ENCODE results near the gene TTLL11. TPM values are rescaled to one million over a fixed set of nuclear protein-coding genes. Genes with fewer than 3 reads are reported as not detected.
A peak's percentile ranks its signal among the peaks of the same experiment; 100 is the strongest.

TTLL11 gene
- polyA plus RNA-seq, 10 donors = 13.3 to 32.0 (median 23.8) TPM

DNA sequence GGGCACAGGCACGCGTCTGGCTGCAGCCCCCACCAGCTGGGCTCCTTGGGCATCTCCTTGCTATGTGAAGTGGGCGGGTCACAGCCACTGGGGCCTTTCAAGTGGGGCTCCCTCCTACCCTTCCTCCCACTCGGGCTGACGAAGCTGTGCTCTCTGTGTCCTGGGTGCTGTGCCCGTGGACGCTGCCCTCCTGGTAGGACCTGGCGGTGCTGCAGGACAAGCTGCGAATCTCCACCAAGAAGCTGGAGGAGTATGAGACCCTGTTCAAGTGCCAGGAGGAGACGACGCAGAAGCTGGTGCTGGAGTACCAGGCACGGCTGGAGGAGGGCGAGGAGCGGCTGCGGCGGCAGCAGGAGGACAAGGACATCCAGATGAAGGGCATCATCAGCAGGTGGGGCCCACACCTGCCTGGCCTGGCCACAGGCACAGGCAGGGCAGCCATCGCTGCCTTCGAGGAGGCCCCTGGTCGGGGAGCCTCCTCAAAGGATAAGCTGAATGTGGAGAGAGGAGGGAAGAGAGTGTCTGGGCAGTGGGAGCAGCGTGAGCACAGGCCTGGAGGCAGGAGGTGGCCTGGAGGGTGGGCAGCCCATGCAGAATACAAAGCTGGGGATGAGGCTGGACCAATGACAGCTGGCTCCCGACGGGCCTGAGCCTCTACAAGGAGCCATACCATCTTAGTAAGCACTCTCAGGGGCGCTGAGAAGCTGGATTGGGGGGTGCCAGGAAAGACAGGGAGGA is 316.9 kb downstream of the TTLL11 start:
- DNase-seq = no peak

DNA sequence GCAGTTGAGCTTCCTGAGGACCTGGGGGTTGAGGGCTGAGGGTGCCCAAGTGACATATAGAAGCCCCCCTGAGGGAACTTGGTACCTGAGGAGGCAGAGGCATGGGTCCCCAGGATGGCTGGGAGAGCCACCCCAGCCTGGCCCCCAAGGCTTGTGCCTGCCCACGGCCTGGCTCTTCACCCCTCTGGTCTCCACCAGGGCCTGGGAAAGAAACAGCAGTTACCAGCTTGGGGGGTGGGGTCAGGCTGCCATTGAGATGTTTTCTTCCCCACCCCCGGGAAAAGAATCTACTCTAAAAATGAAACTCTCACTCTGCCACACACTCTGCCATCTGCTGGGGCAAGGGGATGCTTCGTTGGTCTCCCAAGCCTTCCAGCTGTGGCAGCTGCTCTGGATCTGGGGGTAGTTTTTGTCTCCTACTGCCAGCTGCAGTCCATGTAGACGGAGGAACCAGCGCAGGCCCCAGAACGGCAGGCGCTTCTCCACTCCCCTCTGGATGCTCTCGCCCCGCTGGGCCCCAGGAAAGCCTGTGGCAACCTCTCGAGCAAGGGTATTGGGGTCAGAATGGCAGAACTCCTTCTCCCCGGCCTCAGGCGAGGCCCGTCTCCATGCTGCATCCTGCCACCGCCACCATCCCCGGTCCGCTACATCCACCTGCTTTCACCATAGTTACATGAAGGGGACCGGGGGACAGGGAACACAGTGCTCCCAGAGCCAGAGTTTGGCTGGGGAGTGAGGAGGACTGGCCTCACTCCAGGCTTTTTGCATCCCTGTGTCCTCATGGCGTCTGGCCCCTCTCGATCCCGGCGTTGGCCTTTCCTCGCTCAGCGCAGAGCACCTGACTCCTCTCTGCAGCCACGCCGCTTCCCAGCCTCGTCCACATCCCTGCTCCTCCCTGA is 318.1 kb downstream of the TTLL11 start:
- DNase-seq = peak in 2 of 3 donors; percentile 33 to 52

DNA sequence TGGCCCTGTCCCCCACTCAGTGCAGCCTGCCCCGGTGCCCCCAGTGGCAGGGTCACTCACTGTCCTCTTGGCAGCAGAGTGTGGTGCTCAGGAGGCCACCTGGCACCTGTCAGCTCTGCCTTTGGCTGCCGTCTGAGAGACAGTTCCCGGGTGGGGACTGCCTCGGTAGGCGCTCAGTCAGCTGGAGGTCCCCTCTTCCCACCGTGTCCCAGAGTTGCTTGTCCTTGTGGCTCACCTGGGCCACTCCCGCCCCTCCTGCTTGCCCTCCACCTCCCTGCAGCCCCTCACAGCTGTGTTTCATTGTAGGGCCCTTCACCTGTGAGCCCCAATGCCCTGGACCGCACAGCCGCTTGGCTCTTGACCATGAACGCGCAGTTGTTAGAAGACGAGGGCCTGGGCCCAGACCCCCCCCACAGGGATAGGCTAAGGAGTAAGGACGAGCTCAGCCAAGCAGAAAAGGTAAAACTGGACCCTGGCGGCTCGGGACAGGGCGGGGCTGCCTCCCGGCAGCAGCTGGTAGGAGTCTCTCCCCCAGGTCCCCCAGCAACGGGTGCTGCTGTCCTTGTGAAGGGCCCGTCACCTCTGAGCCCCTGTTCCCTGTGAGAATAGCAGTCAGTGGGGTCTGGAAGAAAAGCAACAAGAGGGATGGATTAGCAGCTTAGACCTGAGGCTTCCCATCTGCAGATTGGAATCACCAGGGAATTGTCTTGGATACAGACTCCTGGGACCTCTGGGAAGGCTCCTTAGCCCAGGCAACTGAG is 319.0 kb downstream of the TTLL11 start:
- DNase-seq = no peak

DNA sequence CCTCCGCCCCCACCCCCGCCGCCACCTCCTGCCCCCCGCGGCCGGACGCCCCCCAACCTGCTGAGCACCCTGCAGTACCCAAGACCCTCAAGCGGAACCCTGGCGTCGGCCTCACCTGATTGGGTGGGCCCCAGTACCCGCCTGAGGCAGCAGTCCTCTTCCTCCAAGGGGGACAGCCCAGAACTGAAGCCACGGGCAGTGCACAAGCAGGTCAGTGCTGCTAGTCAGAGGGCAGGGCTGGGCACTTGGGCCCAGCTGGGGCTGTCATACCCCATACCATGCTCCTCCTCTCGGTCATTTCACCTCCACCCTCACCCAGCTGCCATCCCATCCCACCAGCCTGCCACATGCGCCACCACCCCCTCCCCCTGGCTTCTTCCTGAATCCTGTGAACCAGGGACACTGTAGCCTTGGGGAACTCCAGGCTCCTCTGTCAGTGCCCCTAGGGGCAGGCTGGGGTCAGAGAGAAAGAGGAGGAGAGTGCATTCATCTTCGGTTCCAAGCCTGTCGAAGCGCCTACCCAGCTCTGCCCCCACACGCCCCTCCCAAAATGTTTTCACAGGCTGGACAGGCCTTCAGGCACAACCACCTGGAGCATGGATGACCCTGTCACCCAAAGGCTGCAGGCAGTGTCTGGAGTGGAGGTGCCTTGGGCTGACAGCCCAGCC is 319.7 kb downstream of the TTLL11 start:
- no peak for DNase-seq

GRCh38 chr9:121772600-121773285 is 320.4 kb downstream of the TTLL11 start:
- no peak for DNase-seq

Other genes with a start within 250 kb of the TTLL11 start
- 10 to 100 TPM; 52.3 to 67.7 (median 56.4) TPM for gene NDUFA8, start 66.5 kb upstream of the TTLL11 start, polyA plus RNA-seq (ENCODE audit: insufficient read length in 10 of 10)
- gene MORN5, start 66.6 kb upstream of the TTLL11 start, polyA plus RNA-seq (ENCODE audit: insufficient read length in 10 of 10) = under 1 TPM in 4 of 10 donors, not detected in 6; 0.26 to 0.45 (median 0.37) TPM
- 1 to 10 TPM; 3.3 to 6.8 (median 4.7) TPM for gene LHX6, start 135.6 kb upstream of the TTLL11 start, polyA plus RNA-seq (ENCODE audit: insufficient read length in 10 of 10)
- gene RBM18, start 171.5 kb upstream of the TTLL11 start, polyA plus RNA-seq (ENCODE audit: insufficient read length in 10 of 10) = 10 to 100 TPM; 23.2 to 37.0 (median 29.3) TPM
- 10 to 100 TPM; 21.6 to 40.8 (median 27.7) TPM for gene MRRF, start 171.6 kb upstream of the TTLL11 start, polyA plus RNA-seq (ENCODE audit: insufficient read length in 10 of 10)

All from muscle of back (tissue), 11 donors.